Measurements from ENCODE around the gene NCOA1.

DNA sequence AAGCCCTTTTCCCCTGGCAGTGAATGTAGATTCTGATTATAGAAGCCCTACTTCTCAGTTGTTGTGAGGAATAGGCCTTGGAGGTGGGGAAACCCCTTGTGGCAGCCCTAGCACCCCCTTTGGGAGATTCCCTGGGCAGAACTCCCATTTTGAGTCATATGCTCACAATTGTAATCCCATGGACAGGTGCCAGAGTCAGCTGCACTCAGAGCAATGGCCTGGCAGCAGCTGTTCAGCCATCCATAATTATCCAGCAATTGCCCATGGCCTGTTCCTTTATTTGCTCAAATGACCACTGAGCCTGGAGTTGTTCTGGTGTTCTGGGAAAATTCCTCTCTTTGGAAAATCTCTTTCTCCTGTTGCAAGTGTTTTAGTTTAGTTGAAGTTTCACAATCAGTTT lies 230.4 kb downstream of the NCOA1 start:
- TF ChIP-seq, protein P1, sequence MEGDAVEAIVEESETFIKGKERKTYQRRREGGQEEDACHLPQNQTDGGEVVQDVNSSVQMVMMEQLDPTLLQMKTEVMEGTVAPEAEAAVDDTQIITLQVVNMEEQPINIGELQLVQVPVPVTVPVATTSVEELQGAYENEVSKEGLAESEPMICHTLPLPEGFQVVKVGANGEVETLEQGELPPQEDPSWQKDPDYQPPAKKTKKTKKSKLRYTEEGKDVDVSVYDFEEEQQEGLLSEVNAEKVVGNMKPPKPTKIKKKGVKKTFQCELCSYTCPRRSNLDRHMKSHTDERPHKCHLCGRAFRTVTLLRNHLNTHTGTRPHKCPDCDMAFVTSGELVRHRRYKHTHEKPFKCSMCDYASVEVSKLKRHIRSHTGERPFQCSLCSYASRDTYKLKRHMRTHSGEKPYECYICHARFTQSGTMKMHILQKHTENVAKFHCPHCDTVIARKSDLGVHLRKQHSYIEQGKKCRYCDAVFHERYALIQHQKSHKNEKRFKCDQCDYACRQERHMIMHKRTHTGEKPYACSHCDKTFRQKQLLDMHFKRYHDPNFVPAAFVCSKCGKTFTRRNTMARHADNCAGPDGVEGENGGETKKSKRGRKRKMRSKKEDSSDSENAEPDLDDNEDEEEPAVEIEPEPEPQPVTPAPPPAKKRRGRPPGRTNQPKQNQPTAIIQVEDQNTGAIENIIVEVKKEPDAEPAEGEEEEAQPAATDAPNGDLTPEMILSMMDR (IDR thresholded peaks at IDR 0.05), result no peak
- TF ChIP-seq EP300 (IDR thresholded peaks at IDR 0.05), result no peak

All from gastroesophageal sphincter (tissue), 3 donors.